ENCODE measurements around the gene PLA2G2C.

PLA2G2C gene

DNA sequence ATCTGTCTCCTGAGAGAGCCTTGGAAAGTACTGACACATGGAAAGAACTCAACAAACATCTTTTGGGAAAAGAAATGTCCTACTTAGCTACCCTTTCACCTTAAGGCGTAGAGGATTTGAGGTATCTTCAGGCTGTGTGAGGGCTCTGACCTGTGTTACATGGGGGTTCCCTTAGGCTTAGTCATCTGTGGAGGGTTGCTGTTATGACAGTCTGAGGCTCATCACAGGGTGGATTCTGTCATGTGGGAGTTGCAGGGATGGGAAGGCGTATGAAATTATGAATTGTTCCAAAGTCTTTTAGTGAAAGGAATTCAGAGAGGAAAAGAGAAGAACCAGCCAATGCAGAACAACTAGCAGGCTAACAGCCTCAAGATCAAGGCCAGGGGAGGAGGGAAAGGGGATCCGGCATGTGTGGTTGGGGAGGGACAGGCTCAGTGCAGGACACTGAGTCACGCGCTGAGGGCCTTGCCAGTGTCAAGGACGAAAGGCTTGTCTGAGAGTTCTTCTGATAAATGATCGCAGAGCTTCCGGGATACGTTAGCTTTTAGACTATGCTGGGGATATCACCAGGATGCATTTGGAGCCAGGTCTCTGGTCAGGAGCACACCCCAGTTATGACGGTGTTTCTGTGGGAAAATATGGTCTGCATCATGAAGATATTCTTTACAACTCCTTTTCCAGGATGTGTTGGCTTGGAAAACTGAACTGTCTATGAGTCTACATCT is 24.6 kb upstream of the PLA2G2C start:
- DNase-seq (ENCODE audit: extremely low spot score, insufficient read length, low read depth) (no peak), FAIRE-seq (no peak)

DNA sequence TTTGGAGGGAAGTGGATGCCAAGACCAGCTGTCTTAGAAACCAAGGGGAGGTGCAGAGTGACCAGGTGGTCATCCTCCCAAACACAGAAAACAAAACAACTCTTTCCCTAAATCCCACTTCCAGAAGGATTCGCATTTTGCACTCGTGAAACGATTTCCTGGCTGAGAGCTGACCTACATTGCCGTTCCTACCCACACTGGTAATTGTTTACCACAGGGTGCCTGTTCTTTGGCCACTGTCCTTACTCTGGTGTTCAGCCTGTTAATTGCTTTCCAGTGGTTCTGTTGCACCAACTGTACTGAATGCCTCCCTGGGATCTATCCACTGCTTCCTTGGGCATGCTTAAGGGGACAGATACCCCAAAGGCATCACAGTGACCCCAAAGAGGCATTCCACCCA is 23.2 kb upstream of the PLA2G2C start:
- DNase-seq (ENCODE audit: extremely low spot score, insufficient read length, low read depth) (no peak), FAIRE-seq (no peak)

- DNase-seq (ENCODE audit: extremely low spot score, insufficient read length, low read depth) (no peak), FAIRE-seq (no peak)
Observed at GRCh38 chr1:20207546-20207945, 21.2 kb upstream of the PLA2G2C start.

DNA sequence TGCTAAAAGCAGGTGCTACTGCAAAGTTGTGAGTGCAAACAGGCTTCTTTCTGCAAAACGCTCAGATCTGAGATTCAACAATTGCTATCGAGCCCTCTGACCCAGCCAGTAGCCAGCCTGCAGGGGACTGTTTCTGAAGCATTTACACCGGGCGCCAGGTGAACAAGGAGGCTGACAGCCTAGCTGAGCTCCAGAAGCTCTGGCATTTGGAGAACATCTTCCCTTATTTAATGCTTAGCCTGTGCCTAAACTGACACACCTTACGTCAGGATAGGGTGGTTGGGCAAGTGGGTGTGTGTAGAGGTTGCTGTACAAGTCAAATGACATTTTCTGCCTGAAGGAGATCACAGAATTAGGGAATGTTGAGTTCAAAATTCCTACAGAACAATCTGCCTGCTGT is 15.8 kb upstream of the PLA2G2C start:
- no peak for FAIRE-seq

GRCh38 chr1:20200966-20201365 is 14.6 kb upstream of the PLA2G2C start:
- FAIRE-seq (no peak), DNase-seq (ENCODE audit: extremely low spot score, insufficient read length, low read depth) (no peak)

More for the DNA sequence above, 15.8 kb upstream of the PLA2G2C start:
- no peak for DNase-seq (ENCODE audit: extremely low spot score, insufficient read length, low read depth)

DNA sequence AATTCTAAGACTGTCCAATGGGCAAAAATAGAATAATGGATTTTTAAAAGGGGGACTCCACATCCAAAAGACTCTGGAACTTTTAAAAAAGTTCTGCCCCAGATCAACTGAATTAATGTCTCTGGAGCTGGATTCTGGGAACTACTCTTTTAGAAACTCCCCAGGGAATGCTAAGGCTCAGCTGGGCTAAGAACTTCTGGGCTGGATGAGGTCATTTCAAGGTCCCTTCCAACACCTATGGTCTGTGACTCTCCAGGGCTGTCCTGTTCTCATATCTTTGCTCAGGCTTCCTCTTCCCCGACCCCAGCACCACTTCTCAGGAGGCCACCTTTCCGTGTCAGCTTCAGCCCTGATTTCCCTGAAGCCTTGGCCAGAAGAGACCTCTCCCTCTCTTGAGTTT is 13.5 kb upstream of the PLA2G2C start:
- no peak for FAIRE-seq
- no peak for DNase-seq (ENCODE audit: extremely low spot score, insufficient read length, low read depth)

GRCh38 chr1:20199403-20199802 is 13.1 kb upstream of the PLA2G2C start:
- FAIRE-seq (no peak), DNase-seq (ENCODE audit: extremely low spot score, insufficient read length, low read depth) (no peak)

GRCh38 chr1:20198918-20199317 is 12.6 kb upstream of the PLA2G2C start:
- FAIRE-seq (no peak), DNase-seq (ENCODE audit: extremely low spot score, insufficient read length, low read depth) (no peak)

DNA sequence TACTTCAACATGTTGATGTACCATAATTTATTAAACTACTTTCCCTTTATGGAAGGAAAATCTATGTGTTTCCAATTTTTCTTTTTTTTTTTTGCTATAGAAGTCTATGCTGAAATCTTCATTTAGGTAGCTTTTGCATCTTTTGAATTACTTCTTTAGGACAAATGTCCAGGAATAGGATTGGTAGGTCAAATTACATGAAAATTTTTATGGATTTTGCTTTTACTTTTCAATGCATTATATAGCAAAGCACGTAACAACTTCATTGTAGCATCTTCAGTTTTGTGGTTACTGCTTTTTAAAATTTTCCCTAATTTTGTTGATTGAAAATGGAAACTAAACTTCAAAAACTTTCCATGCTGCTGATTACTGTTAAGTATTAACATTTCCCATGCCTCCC is 12.0 kb upstream of the PLA2G2C start:
- FAIRE-seq (no peak), DNase-seq (ENCODE audit: extremely low spot score, insufficient read length, low read depth) (no peak)

GRCh38 chr1:20197329-20197791 is 11.0 kb upstream of the PLA2G2C start:
- DNase-seq (ENCODE audit: extremely low spot score, insufficient read length, low read depth) (no peak), FAIRE-seq (no peak)

GRCh38 chr1:20195462-20195780 is 9.1 kb upstream of the PLA2G2C start:
- FAIRE-seq (no peak), DNase-seq (ENCODE audit: extremely low spot score, insufficient read length, low read depth) (no peak)

- DNase-seq (ENCODE audit: extremely low spot score, insufficient read length, low read depth) (no peak), FAIRE-seq (peak; percentile 77)
Observed at GRCh38 chr1:20194757-20195461, 8.6 kb upstream of the PLA2G2C start.

DNA sequence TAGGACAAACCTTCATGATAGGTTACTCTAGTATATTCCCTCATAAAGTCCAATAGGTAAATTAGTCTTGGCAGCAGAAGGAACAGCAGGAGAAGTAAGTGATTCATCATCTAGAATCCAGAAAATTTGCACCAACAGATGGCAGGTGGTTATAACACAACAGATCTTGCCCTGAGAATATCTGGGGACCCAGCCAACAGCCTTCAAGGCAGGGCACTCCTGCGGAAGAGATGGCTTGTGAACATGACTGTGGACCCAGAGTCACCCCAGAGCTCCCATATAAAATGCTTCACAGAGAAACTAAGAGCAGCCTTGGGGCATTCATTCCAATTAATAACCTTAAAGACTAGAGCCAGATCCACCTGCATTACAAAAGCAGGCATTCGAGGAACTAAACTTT is 7.9 kb upstream of the PLA2G2C start:
- FAIRE-seq (no peak), DNase-seq (ENCODE audit: extremely low spot score, insufficient read length, low read depth) (no peak)

DNA sequence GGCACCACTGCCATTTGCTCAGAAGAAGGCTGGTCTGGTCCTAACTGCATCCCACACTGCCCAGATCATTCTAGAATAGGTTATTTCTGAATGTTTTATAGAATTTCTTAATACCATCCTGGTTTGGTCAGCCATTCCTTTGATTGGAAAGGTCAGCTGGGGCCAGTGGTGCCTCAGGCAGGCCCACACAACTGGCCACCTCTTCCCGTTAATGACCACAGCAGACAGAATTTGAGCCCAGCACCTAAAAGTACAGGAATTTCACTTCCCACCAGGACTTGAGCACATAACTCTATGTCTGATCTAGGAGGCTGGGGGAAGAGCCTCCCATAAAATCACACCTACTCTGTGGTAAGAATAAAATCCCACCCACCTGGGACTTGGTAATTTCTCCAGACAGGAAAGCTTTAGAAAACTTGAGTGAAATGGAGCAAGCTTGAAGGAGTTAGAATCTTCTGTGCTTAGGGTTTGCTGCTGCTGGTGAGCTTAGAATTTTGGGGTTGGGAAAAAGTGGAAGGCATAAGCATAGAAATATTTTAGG is 6.6 kb upstream of the PLA2G2C start:
- DNase-seq (ENCODE audit: extremely low spot score, insufficient read length, low read depth) (no peak), FAIRE-seq (no peak)

DNA sequence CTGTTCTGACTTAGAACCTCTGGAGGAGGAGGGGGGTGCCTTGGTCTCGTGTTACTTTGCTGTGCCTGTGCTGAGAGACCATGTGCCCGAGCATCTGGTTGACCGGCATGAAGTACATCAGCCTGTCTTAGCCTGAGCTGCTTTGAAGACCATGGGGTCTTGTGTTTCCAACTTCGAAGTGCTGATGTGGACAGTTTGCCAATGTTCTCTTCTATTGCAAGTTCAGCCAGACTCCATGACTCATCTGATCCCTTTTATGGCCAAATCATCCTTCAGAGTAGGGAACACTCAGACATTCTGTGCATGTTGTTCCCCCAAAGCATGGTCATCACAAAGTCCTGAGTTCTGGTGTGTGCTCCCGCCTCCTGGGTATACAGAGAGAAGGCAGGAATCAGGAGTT is 6.0 kb upstream of the PLA2G2C start:
- DNase-seq (ENCODE audit: extremely low spot score, insufficient read length, low read depth) (no peak), FAIRE-seq (no peak)

DNA sequence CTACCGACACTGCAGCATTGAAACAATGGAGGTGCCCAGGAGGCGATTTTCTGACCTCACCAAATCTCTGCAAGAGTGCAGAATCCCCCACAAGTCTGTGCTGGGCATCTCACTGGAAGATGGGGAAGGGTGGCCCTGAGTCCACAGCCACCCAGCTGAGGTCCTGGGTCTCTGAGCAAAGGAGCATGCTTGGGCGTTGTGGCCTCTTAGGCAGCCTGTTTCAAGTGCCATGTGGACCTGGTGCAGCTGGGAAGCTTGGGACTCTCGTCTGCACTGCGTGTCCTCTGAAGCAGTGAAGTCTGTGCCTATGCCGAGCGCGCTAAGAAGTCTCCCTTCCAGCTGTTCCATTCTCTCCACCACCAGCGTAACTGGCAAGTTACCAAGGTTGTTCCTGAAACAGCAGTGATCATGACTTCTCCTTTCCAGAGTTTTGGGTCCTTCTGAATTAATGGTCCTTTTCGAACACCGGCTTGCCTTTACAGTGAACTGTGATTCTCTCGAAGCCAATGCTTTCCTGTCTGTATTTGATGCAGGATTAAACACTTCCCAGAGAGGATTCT is 5.0 kb upstream of the PLA2G2C start:
- FAIRE-seq: no peak
- DNase-seq (ENCODE audit: extremely low spot score, insufficient read length, low read depth): no peak

DNA sequence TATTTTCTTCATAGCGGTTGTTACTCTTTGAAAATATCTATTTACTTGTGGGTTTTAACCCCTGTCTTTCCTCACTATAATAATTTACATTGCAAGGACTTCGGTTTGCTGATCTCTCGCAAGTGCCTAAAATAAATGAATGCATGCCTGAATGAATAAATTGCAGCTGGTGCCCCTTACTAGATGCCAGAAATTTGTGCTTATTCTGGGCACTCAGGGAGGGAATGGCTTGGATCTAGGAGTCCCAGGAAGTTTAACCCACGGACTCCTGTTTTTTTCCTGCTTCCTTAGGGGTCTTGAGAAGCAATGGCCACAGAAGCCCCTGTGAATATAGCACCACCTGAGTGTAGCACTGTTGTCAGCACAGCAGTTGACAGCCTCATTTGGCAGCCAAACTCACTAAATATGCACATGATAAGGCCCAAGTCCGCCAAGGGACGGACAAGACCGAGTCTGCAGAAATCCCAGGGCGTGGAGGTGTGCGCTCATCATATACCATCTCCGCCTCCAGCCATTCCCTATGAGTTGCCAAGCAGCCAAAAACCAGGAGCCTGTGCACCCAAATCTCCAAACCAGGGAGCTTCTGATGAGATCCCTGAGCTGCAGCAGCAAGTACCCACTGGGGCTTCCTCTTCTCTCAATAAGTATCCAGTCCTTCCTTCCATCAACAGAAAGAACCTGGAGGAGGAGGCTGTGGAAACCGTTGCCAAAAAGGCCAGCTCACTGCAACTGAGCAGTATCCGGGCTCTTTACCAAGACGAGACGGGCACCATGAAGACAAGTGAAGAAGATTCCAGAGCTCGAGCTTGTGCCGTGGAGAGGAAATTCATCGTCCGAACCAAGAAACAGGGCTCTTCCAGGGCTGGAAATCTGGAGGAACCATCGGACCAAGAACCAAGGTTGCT is 4.2 kb upstream of the PLA2G2C start:
- DNase-seq (ENCODE audit: extremely low spot score, insufficient read length, low read depth) (no peak), FAIRE-seq (no peak)

GRCh38 chr1:20189664-20190063 is 3.3 kb upstream of the PLA2G2C start:
- DNase-seq (ENCODE audit: extremely low spot score, insufficient read length, low read depth) (no peak), FAIRE-seq (no peak)

- FAIRE-seq (no peak), DNase-seq (ENCODE audit: extremely low spot score, insufficient read length, low read depth) (no peak)
Observed at GRCh38 chr1:20188455-20188817, 2.1 kb upstream of the PLA2G2C start.

DNA sequence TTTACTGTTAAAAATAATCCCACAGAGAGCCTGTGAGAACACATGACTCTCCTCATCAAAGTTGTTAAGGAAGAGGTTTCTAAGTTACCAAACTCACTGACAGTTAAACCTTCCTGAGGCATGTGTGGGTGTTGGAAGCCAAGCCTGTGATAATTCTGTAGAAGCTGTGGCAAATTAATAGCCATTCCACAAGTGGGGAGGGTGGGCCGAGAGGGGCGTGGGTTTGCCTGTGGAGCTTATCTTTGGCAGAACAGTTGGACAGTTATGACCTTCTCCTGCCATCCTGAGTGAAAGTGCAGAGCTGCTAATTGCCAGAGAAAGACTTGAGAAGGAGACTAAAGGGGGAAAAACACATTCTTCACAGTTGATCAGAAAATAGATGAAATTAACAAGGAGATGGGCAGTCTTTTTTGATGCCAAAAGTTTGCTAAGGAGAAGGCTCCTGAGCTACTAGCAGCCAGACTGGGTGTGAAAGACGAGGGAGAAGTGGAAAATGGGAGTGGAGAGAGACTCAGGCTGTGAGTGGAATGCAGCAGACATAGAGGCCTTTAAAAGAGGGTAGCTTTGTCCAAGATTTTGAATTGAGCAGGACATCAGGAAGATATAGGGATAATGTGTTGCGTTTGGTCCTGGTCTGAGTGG is 1.6 kb upstream of the PLA2G2C start:
- no peak for FAIRE-seq

More for the DNA sequence above, 1.6 kb upstream of the PLA2G2C start:
- DNase-seq (ENCODE audit: extremely low spot score, insufficient read length, low read depth): no peak
